OCI-M2 (cell line): ENCODE results near the gene TOR3A.
A peak's percentile ranks its signal among the peaks of the same experiment; 100 is the strongest.
"Not testable (repeated sequence)": the region's sequence is repeated elsewhere in the genome, so short reads cannot be mapped to it uniquely, and the experiment has no call there.

Experiments used
- DNase-seq: peaks from one replicate; lab custom pipeline; 2025; ENCODE audit not compliant: unreplicated experiment; lab: John Stamatoyannopoulos, UW

The TOR3A gene

GRCh38 chr1:179081687-179082332, at the start of gene TOR3A:
TOR3A (plus strand) TSS chr1:179082070; CDS start chr1:179082129, 59 bp downstream.
- DNase-seq, result peak; percentile 28

GRCh38 chr1:179034720-179035119, 47.1 kb upstream of the TOR3A start:
- no peak for DNase-seq

- no peak for DNase-seq
Observed at GRCh38 chr1:179036844-179037465, 44.9 kb upstream of the TOR3A start.

- DNase-seq, result no peak
Observed at GRCh38 chr1:179038528-179039281, 43.2 kb upstream of the TOR3A start.

- DNase-seq, result not testable (repeated sequence)
Observed at GRCh38 chr1:179039502-179040174, 42.2 kb upstream of the TOR3A start.

GRCh38 chr1:179040175-179040551, 41.7 kb upstream of the TOR3A start:
- DNase-seq, result not testable (repeated sequence)

- DNase-seq, result no peak
Observed at GRCh38 chr1:179042087-179042486, 39.8 kb upstream of the TOR3A start.

- no peak for DNase-seq
Observed at GRCh38 chr1:179042700-179043099, 39.2 kb upstream of the TOR3A start.

- DNase-seq, result no peak
Observed at GRCh38 chr1:179043266-179043665, 38.6 kb upstream of the TOR3A start.

- no peak for DNase-seq
Observed at GRCh38 chr1:179043907-179044306, 38.0 kb upstream of the TOR3A start.

- peak; percentile 92 for DNase-seq
Observed at GRCh38 chr1:179046808-179047635, 34.8 kb upstream of the TOR3A start.

GRCh38 chr1:179047636-179047997, 34.3 kb upstream of the TOR3A start:
- DNase-seq, result no peak

GRCh38 chr1:179048339-179049124, 33.3 kb upstream of the TOR3A start:
- no peak for DNase-seq

GRCh38 chr1:179052776-179053175, 29.1 kb upstream of the TOR3A start:
- no peak for DNase-seq

GRCh38 chr1:179053486-179053885, 28.4 kb upstream of the TOR3A start:
- no peak for DNase-seq

- DNase-seq, result no peak
Observed at GRCh38 chr1:179055937-179056336, 25.9 kb upstream of the TOR3A start.

GRCh38 chr1:179058487-179059483, 23.1 kb upstream of the TOR3A start:
- DNase-seq, result no peak

- DNase-seq, result no peak
Observed at GRCh38 chr1:179061360-179062282, 20.2 kb upstream of the TOR3A start.
